ENCODE measurements around the gene GRK4.

The GRK4 gene

DNA sequence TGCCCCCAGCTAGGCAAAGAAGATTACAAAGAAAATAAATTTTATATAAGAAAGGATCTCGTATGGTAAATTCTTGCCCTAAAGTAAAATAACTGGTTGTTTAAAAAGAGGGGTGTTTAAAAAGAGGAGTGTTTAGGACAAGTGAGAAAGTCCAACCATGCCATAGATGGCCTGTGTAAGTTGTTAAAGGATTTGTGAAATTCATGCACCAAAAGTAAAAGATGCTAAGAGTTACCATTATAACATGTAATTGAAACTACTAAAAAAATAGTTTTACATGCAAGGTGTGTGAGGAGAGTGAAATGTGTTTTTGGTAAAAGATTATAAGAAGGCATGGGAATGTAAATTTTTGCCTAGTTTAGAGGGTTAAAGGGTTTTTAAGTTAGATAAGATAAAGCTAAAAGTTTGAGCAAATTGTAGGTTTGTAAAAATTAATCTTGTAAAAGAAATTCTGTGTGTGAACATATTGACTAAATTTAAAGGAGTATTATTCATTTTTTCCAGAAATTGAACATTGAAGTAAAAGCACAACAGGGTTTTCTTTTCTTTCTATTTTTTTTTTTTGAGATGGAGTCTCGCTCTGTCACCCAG lies 90.9 kb downstream of the GRK4 start:
- no peak for DNase-seq (ENCODE audit: low read depth)
- TF ChIP-seq, protein P1, sequence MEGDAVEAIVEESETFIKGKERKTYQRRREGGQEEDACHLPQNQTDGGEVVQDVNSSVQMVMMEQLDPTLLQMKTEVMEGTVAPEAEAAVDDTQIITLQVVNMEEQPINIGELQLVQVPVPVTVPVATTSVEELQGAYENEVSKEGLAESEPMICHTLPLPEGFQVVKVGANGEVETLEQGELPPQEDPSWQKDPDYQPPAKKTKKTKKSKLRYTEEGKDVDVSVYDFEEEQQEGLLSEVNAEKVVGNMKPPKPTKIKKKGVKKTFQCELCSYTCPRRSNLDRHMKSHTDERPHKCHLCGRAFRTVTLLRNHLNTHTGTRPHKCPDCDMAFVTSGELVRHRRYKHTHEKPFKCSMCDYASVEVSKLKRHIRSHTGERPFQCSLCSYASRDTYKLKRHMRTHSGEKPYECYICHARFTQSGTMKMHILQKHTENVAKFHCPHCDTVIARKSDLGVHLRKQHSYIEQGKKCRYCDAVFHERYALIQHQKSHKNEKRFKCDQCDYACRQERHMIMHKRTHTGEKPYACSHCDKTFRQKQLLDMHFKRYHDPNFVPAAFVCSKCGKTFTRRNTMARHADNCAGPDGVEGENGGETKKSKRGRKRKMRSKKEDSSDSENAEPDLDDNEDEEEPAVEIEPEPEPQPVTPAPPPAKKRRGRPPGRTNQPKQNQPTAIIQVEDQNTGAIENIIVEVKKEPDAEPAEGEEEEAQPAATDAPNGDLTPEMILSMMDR (IDR thresholded peaks at IDR 0.05; ENCODE audit: insufficient read depth, low read depth, low read length, missing control alignments), result no peak
- no peak overlapping the region for H3K4me3 ChIP-seq (ENCODE audit: low read length)

DNA sequence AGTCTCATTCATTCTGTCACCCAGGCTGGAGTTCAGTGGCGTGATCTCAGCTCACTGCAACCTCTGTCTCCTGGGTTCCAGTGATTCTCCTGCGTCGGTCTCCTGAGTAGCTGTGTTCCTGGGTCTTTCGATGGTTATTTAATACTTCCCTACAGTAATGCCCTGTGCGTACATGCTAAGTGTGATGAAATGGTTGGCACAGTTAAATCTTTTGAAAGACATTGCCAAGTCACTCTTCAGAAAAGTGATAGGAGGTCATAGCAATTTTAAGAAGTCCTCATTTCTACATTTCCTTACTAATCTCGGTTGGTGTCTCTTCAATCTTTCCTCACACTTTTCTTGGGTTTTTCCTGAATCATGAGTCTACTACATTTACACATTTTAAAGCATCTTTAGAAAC lies 96.6 kb downstream of the GRK4 start:
- DNase-seq (ENCODE audit: low read depth), result no peak
- H3K4me3 ChIP-seq (ENCODE audit: low read length), result no peak overlapping the region
- TF ChIP-seq, protein P1 (IDR thresholded peaks at IDR 0.05; ENCODE audit: insufficient read depth, low read depth, low read length, missing control alignments), result no peak

GRCh38 chr4:3060946-3061345 lies 97.6 kb downstream of the GRK4 start:
- no peak overlapping the region for H3K4me3 ChIP-seq (ENCODE audit: low read length)
- TF ChIP-seq, protein P1 (IDR thresholded peaks at IDR 0.05; ENCODE audit: insufficient read depth, low read depth, low read length, missing control alignments), result no peak
- no peak for DNase-seq (ENCODE audit: low read depth)

DNA sequence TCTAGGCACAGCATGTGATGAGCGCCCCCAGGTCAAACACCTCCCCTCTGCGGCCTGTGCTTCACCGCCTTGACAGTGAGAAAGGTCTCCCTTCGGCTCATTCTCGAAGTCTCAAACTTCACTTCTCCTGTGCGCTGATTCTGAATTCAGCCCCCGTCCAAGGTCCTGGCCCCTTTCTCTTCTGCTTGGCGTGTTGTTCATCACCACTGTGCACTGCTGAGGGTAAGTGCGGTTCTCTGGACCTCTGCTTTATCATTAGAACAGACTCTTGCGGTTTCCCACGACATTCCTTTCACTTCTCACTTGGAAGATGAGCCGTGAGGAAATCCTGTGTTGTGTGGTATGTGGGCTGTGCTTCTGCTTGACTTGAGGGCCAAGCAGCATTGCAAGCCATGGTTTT lies 99.1 kb downstream of the GRK4 start:
- TF ChIP-seq, protein P1 (IDR thresholded peaks at IDR 0.05; ENCODE audit: insufficient read depth, low read depth, low read length, missing control alignments), result no peak
- H3K4me3 ChIP-seq (ENCODE audit: low read length), result no peak overlapping the region
- DNase-seq (ENCODE audit: low read depth), result no peak

- TF ChIP-seq, protein P1 (IDR thresholded peaks at IDR 0.05; ENCODE audit: insufficient read depth, low read depth, low read length, missing control alignments), result no peak
- DNase-seq (ENCODE audit: low read depth), result no peak
- no peak overlapping the region for H3K4me3 ChIP-seq (ENCODE audit: low read length)
These were observed 102.2 kb downstream of the GRK4 start for GRCh38 chr4:3065551-3065950.

- no peak overlapping the region for H3K4me3 ChIP-seq (ENCODE audit: low read length)
- TF ChIP-seq, protein P1 (IDR thresholded peaks at IDR 0.05; ENCODE audit: insufficient read depth, low read depth, low read length, missing control alignments), result no peak
- DNase-seq (ENCODE audit: low read depth), result no peak
These were observed 103.5 kb downstream of the GRK4 start for GRCh38 chr4:3066836-3067400.

DNA sequence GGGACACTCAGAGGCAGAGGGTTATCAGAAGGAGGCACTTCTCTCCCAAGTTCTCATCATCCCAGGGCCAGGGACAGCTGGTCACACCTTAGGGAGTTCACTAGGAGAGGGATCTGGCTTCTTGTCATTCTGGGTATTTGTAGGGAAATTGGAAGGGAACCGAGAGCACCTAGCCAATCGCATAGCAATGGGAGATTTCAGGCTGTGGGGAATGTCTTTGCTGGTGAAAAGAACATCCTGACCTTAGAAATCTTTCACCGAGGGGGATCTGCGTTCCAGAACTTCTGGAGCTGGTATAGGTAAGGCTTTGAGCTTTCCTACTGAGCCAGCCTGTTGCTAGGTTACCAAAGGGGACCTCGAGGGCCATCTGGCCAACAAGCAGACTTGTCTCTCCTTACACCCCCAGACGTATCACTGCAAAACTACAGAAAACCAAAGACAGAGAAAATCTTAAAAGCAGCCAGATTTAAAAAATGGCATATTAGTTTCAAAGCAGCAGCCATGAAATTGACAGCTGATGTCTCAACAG lies 104.2 kb downstream of the GRK4 start:
- TF ChIP-seq, protein P1 (IDR thresholded peaks at IDR 0.05; ENCODE audit: insufficient read depth, low read depth, low read length, missing control alignments), result no peak
- H3K4me3 ChIP-seq (ENCODE audit: low read length), result no peak overlapping the region
- no peak for DNase-seq (ENCODE audit: low read depth)
